Measurements from ENCODE around the gene XRRA1.

GRCh38 chr11:74895340-74896116 is 53.4 kb downstream of the XRRA1 start:
- no peak for TF ChIP-seq CCAR2 (optimal IDR thresholded peaks at IDR 0.05; ENCODE audit: low read depth, low read length)
- TF ChIP-seq RBFOX2 (IDR thresholded peaks at IDR 0.05; ENCODE audit: low read depth, low read length) = no peak
- no peak for TF ChIP-seq FOSL1 (CRISPR knock-in tag; IDR thresholded peaks at IDR 0.05; ENCODE audit: borderline replicate concordance)
- no peak for TF ChIP-seq ZNF232 (CRISPR knock-in tag; IDR thresholded peaks at IDR 0.05; ENCODE audit: borderline replicate concordance)
- TF ChIP-seq ZFX (CRISPR knock-in tag; IDR thresholded peaks at IDR 0.05; ENCODE audit: low read depth) = no peak
- TF ChIP-seq PBX2 (CRISPR knock-in tag; IDR thresholded peaks at IDR 0.05) = no peak
- no peak for TF ChIP-seq EZH2 (conservative IDR thresholded peaks at IDR 0.05; ENCODE audit: low read depth, low read length)
- TF ChIP-seq ARHGAP35 (CRISPR knock-in tag; IDR thresholded peaks at IDR 0.05; ENCODE audit: borderline replicate concordance) = no peak
- no peak for TF ChIP-seq PRDM10 (CRISPR knock-in tag; IDR thresholded peaks at IDR 0.05; ENCODE audit: low read depth)
- TF ChIP-seq POLR2A (IDR thresholded peaks at IDR 0.05; ENCODE audit: insufficient read depth in 1 of 2, low read depth in 2 of 2, low read length in 2 of 2) = no peak
